ENCODE measurements around the gene UCP3. TPM values are rescaled to one million over a fixed set of nuclear protein-coding genes. Genes with fewer than 3 reads are reported as not detected.

The UCP3 gene
- total RNA-seq, 2 donors from 2014 or later: 0.55 to 6.8 TPM

DNA sequence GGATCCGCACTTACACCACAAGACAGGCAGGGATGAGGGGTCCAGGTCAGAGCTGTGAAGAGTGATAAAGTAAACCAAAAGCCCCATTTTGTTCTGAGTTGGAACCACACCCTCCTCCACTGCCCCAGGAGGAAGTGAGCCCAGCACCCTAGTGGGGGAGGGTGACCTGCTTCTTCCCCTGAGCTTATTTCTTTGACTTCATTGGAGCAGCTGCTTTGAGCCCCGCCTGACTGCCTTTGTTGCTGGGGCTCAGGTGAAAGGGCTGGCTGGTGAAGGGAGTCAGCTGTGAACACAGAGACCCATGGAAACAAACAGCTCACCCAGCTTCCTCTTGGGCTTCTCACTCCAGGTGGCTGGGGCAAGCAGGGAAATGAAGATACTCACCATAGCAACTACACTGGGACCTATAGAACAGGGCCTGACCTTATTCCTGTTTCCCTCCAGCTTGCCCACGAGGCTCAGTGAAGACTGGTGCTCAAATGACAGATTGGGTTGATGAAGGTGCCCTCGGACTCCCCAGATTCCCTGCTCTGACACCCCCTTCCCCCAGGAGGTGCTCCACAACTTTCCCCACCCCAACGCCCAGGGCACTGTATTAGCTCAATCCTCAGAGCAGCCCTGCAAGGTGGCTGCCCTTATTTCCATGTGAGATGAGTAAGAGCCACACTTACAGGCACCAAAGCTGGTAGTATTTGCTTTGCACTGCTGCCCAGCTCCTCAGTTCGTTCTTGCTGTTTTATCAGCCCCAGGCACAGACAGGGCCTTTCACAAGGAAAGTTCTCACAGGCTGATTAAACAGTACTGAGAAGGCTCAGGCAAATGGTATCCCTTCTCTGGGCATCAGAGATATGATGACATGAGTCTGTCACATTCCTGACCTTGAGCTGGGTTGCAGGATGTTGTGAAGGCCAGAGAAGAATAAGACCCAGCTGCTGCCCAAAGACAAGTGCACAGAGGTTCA is 28.6 kb downstream of the UCP3 start:
- H3K4me1 ChIP-seq (replicated peaks): no peaks in the 10 kb centered on the region
- TF ChIP-seq CTCF (IDR thresholded peaks at IDR 0.05) (no peak), POLR2AphosphoS5 (IDR thresholded peaks at IDR 0.05) (no peak), POLR2A (IDR thresholded peaks at IDR 0.05) (no peak)
- no peaks in the 10 kb centered on the region for H3K27me3 ChIP-seq (replicated peaks; ENCODE audit: insufficient read depth)
- H3K27ac ChIP-seq: no peak overlapping the region
- H3K36me3 ChIP-seq: no peaks in the 10 kb centered on the region
- no peak for DNase-seq (ENCODE audit: low spot score)
- intact Hi-C loops (cut with DNase I): loop anchor here (5.0 kb wide), 1 partner anchor 347 kb away; no protein-coding TSS in a partner anchor
- no peak overlapping the region for H3K4me3 ChIP-seq
- WGBS: 63% methylated on average over 6 of the region's 6 CpGs
- H3K9me3 ChIP-seq: no peaks in the 10 kb centered on the region

GRCh38 chr11:73978576-73979086 is 30.3 kb downstream of the UCP3 start:
- Histone ChIP-seq H3K27me3 (replicated peaks; ENCODE audit: insufficient read depth) (no peaks in the 10 kb centered on the region), H3K4me3 (no peak overlapping the region), H3K4me1 (replicated peaks) (no peaks in the 10 kb centered on the region), H3K36me3 (no peaks in the 10 kb centered on the region), H3K27ac (no peak overlapping the region), H3K9me3 (no peaks in the 10 kb centered on the region)
- 95% methylated on average over 3 of the region's 3 CpGs for WGBS
- intact Hi-C loops (cut with DNase I): no loop called here
- no peak for TF ChIP-seq POLR2AphosphoS5 (IDR thresholded peaks at IDR 0.05)
- no peak for TF ChIP-seq CTCF (IDR thresholded peaks at IDR 0.05)
- no peak for TF ChIP-seq POLR2A (IDR thresholded peaks at IDR 0.05)
- DNase-seq (ENCODE audit: low spot score): no peak

- Histone ChIP-seq H3K4me1 (replicated peaks) (no peaks in the 10 kb centered on the region), H3K9me3 (no peaks in the 10 kb centered on the region), H3K27me3 (replicated peaks; ENCODE audit: insufficient read depth) (no peaks in the 10 kb centered on the region), H3K27ac (no peak overlapping the region), H3K4me3 (no peak overlapping the region), H3K36me3 (no peaks in the 10 kb centered on the region)
- 95% methylated on average over 18 of the region's 18 CpGs for WGBS
- DNase-seq (ENCODE audit: low spot score): no peak
- TF ChIP-seq POLR2AphosphoS5 (IDR thresholded peaks at IDR 0.05): no peak
- no peak for TF ChIP-seq POLR2A (IDR thresholded peaks at IDR 0.05)
- TF ChIP-seq CTCF (IDR thresholded peaks at IDR 0.05): no peak
- intact Hi-C loops (cut with DNase I): no loop called here
Observed at GRCh38 chr11:73977856-73978519, 30.9 kb downstream of the UCP3 start.

GRCh38 chr11:73976451-73977151 is 32.3 kb downstream of the UCP3 start:
- 89% methylated on average over 14 of the region's 14 CpGs for WGBS

More at GRCh38 chr11:73976451-73977151, 32.3 kb downstream of the UCP3 start:
- Histone ChIP-seq H3K4me3 (no peak overlapping the region), H3K4me1 (replicated peaks) (no peaks in the 10 kb centered on the region), H3K36me3 (no peaks in the 10 kb centered on the region), H3K27ac (no peak overlapping the region), H3K9me3 (no peaks in the 10 kb centered on the region), H3K27me3 (replicated peaks; ENCODE audit: insufficient read depth) (no peaks in the 10 kb centered on the region)
- TF ChIP-seq POLR2AphosphoS5 (IDR thresholded peaks at IDR 0.05) (no peak), POLR2A (IDR thresholded peaks at IDR 0.05) (no peak), CTCF (IDR thresholded peaks at IDR 0.05) (no peak)
- no peak for DNase-seq (ENCODE audit: low spot score)
- intact Hi-C loops (cut with DNase I): no loop called here

All from prostate gland (tissue), 2 donors.